HepG2 (cell line): ENCODE data around the gene DEFB112. TPM values are rescaled to one million over a fixed set of nuclear protein-coding genes. Genes with fewer than 3 reads are reported as not detected.

Experiments used
- FLYWCH1 ChIP-seq: sonication (generic); formaldehyde crosslinking; IDR thresholded peaks from 2 replicates; pipeline ENCODE4 v1.8.1; 2023; ENCODE audit warnings: mild to moderate bottlenecking, missing genetic modification reagents
- KDM2A ChIP-seq: sonication (generic); formaldehyde crosslinking; IDR thresholded peaks from 2 replicates; pipeline ENCODE4 v1.4.0; 2020; ENCODE audit warnings: low read depth, missing genetic modification reagents, borderline replicate concordance
- KLF6 ChIP-seq: IDR thresholded peaks from 2 replicates; pipeline ENCODE4 v1.8.0; 2016; ENCODE audit warnings: missing biosample characterization, missing genetic modification reagents
- PRPF4 ChIP-seq: fragments of 200-400 bp; formaldehyde crosslinking; IDR thresholded peaks from 2 replicates; pipeline ENCODE4 v1.6.1; 2016; ENCODE audit warnings: low read length, low read depth; ENCODE audit not compliant: poor library complexity, severe bottlenecking
- SIX4 ChIP-seq: sonication (generic); formaldehyde crosslinking; IDR thresholded peaks from 2 replicates; pipeline ENCODE4 v1.4.0; 2020; ENCODE audit warnings: missing genetic modification reagents
- U2AF1 ChIP-seq: fragments of 200-400 bp; formaldehyde crosslinking; optimal IDR thresholded peaks from 2 replicates; pipeline ENCODE3; 2017; ENCODE audit warnings: mild to moderate bottlenecking, low read depth, low read length
- YEATS2 ChIP-seq: sonication (generic); formaldehyde crosslinking; IDR thresholded peaks from 2 replicates; pipeline ENCODE4 v1.4.0; 2020; ENCODE audit warnings: missing genetic modification reagents, borderline replicate concordance
- ZNF232 ChIP-seq: sonication (generic); formaldehyde crosslinking; IDR thresholded peaks from 2 replicates; pipeline ENCODE4 v1.4.0; 2020; ENCODE audit warnings: missing genetic modification reagents, borderline replicate concordance
- ZNF460 ChIP-seq: sonication (generic); formaldehyde crosslinking; IDR thresholded peaks from 2 replicates; pipeline ENCODE4 v1.5.1; 2020; ENCODE audit warnings: missing genetic modification reagents, mild to moderate bottlenecking, borderline replicate concordance
- polyA plus RNA-seq, 8 experiments: library from polyadenylated mRNA; depleted of rRNA in 3 of 8; stranded (reverse) in 7 of 8; unstranded in 1 of 8; fragments of >200 nt; fragmentation: Illumina TruSeq in 4 of 8; extraction: Trizol in 4 of 8; gene quantifications; 2 replicates each; pipeline versions ENCODE4 v1.2.1 to v1.2.3, GENCODE V29; 2011 to 2016; ENCODE audit warnings: low read depth in 4 of 8, missing spikeins in 1 of 8, mixed read lengths in 1 of 8; ENCODE audit not compliant: insufficient read depth in 1 of 8
- total RNA-seq, 5 experiments: library from RNA; depleted of rRNA; stranded (reverse); fragments of >200 nt; fragmentation: Illumina TruSeq; extraction: Trizol; gene quantifications; 2 replicates each; pipeline ENCODE4 v1.2.3, GENCODE V29; 2016; ENCODE audit warnings: low read depth in 1 of 5
- TF ChIP-seq, protein P1 (sequence below): sonication (generic); formaldehyde crosslinking; IDR thresholded peaks from 2 replicates; pipeline ENCODE4 v1.5.1; 2020; ENCODE audit warnings: missing genetic modification reagents, mild to moderate bottlenecking, borderline replicate concordance
- TF ChIP-seq, protein P2 (sequence below): sonication (generic); formaldehyde crosslinking; IDR thresholded peaks from 2 replicates; pipeline ENCODE4 v1.8.1; 2022; ENCODE audit warnings: low read depth, mild to moderate bottlenecking, missing genetic modification reagents
- TF ChIP-seq, protein P3 (sequence below): sonication (generic); formaldehyde crosslinking; IDR thresholded peaks from 2 replicates; pipeline ENCODE4 v1.4.0; 2020; ENCODE audit warnings: missing genetic modification reagents, borderline replicate concordance
- TF ChIP-seq, protein P4 (sequence below): IDR thresholded peaks from 2 replicates; pipeline ENCODE4 v1.6.1; 2012; ENCODE audit warnings: low read length, improper control_type of control experiment
- TF ChIP-seq, protein P5 (sequence below): sonication (generic); formaldehyde crosslinking; IDR thresholded peaks from 2 replicates; pipeline ENCODE4 v1.4.0; 2020; ENCODE audit warnings: missing genetic modification reagents, low read depth, mild to moderate bottlenecking, borderline replicate concordance
- TF ChIP-seq, protein P6 (sequence below): sonication (generic); formaldehyde crosslinking; IDR thresholded peaks from 2 replicates; pipeline ENCODE4 v1.8.0; 2022; ENCODE audit warnings: low read depth, missing genetic modification reagents

Gene DEFB112
- total and polyA plus RNA-seq, 2 of the 13 experiments (the other 11 are each of a cell fraction or from before 2014, with no cell fraction given) = not detected

DNA sequence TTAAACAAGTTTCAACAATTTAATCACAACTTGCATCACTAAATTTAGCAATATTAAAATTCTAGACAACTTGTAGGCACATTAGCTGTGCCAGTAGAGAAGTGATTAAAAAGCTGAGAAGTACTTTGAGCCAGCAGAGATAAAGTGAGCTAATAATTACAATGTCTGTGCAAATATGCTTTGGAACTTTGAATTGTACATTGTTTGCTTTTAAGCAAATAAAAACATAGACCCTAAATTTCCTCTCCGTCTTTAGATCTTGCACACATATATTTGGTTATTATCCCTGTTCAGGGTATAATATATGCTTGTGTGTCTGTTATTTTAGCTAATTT lies 44.2 kb upstream of the DEFB112 start (continued):
- TF ChIP-seq ZNF232 (no peak), YEATS2 (CRISPR knock-in tag) (no peak), PRPF4 (no peak), KDM2A (no peak), KLF6 (CRISPR knock-in tag) (peak; percentile 66; the same call in 1 of the 2 replicates), U2AF1 (no peak), FLYWCH1 (CRISPR knock-in tag) (no peak), SIX4 (CRISPR knock-in tag) (0 out of 2 replicates have a peak, but pooled peaks have one; percentile 36), ZNF460 (no peak)
- TF ChIP-seq, protein P1, sequence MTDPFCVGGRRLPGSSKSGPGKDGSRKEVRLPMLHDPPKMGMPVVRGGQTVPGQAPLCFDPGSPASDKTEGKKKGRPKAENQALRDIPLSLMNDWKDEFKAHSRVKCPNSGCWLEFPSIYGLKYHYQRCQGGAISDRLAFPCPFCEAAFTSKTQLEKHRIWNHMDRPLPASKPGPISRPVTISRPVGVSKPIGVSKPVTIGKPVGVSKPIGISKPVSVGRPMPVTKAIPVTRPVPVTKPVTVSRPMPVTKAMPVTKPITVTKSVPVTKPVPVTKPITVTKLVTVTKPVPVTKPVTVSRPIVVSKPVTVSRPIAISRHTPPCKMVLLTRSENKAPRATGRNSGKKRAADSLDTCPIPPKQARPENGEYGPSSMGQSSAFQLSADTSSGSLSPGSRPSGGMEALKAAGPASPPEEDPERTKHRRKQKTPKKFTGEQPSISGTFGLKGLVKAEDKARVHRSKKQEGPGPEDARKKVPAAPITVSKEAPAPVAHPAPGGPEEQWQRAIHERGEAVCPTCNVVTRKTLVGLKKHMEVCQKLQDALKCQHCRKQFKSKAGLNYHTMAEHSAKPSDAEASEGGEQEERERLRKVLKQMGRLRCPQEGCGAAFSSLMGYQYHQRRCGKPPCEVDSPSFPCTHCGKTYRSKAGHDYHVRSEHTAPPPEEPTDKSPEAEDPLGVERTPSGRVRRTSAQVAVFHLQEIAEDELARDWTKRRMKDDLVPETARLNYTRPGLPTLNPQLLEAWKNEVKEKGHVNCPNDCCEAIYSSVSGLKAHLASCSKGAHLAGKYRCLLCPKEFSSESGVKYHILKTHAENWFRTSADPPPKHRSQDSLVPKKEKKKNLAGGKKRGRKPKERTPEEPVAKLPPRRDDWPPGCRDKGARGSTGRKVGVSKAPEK (CRISPR knock-in tag) = no peak
- TF ChIP-seq, protein P2, sequence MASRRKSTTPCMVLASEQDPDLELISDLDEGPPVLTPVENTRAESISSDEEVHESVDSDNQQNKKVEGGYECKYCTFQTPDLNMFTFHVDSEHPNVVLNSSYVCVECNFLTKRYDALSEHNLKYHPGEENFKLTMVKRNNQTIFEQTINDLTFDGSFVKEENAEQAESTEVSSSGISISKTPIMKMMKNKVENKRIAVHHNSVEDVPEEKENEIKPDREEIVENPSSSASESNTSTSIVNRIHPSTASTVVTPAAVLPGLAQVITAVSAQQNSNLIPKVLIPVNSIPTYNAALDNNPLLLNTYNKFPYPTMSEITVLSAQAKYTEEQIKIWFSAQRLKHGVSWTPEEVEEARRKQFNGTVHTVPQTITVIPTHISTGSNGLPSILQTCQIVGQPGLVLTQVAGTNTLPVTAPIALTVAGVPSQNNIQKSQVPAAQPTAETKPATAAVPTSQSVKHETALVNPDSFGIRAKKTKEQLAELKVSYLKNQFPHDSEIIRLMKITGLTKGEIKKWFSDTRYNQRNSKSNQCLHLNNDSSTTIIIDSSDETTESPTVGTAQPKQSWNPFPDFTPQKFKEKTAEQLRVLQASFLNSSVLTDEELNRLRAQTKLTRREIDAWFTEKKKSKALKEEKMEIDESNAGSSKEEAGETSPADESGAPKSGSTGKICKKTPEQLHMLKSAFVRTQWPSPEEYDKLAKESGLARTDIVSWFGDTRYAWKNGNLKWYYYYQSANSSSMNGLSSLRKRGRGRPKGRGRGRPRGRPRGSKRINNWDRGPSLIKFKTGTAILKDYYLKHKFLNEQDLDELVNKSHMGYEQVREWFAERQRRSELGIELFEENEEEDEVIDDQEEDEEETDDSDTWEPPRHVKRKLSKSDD = no peak
- TF ChIP-seq, protein P3, sequence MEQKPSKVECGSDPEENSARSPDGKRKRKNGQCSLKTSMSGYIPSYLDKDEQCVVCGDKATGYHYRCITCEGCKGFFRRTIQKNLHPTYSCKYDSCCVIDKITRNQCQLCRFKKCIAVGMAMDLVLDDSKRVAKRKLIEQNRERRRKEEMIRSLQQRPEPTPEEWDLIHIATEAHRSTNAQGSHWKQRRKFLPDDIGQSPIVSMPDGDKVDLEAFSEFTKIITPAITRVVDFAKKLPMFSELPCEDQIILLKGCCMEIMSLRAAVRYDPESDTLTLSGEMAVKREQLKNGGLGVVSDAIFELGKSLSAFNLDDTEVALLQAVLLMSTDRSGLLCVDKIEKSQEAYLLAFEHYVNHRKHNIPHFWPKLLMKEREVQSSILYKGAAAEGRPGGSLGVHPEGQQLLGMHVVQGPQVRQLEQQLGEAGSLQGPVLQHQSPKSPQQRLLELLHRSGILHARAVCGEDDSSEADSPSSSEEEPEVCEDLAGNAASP (CRISPR knock-in tag) = 0 out of 2 replicates have a peak, but pooled peaks have one; percentile 35
- TF ChIP-seq, protein P4, sequence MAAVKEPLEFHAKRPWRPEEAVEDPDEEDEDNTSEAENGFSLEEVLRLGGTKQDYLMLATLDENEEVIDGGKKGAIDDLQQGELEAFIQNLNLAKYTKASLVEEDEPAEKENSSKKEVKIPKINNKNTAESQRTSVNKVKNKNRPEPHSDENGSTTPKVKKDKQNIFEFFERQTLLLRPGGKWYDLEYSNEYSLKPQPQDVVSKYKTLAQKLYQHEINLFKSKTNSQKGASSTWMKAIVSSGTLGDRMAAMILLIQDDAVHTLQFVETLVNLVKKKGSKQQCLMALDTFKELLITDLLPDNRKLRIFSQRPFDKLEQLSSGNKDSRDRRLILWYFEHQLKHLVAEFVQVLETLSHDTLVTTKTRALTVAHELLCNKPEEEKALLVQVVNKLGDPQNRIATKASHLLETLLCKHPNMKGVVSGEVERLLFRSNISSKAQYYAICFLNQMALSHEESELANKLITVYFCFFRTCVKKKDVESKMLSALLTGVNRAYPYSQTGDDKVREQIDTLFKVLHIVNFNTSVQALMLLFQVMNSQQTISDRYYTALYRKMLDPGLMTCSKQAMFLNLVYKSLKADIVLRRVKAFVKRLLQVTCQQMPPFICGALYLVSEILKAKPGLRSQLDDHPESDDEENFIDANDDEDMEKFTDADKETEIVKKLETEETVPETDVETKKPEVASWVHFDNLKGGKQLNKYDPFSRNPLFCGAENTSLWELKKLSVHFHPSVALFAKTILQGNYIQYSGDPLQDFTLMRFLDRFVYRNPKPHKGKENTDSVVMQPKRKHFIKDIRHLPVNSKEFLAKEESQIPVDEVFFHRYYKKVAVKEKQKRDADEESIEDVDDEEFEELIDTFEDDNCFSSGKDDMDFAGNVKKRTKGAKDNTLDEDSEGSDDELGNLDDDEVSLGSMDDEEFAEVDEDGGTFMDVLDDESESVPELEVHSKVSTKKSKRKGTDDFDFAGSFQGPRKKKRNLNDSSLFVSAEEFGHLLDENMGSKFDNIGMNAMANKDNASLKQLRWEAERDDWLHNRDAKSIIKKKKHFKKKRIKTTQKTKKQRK = no peak
- TF ChIP-seq, protein P5, sequence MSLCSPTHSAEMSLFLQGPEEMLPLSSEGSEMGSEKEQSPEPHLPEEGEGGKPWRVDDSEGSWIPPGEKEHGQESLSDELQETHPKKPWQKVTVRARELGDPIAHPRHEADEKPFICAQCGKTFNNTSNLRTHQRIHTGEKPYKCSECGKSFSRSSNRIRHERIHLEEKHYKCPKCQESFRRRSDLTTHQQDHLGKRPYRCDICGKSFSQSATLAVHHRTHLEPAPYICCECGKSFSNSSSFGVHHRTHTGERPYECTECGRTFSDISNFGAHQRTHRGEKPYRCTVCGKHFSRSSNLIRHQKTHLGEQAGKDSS = no peak
- TF ChIP-seq, protein P6, sequence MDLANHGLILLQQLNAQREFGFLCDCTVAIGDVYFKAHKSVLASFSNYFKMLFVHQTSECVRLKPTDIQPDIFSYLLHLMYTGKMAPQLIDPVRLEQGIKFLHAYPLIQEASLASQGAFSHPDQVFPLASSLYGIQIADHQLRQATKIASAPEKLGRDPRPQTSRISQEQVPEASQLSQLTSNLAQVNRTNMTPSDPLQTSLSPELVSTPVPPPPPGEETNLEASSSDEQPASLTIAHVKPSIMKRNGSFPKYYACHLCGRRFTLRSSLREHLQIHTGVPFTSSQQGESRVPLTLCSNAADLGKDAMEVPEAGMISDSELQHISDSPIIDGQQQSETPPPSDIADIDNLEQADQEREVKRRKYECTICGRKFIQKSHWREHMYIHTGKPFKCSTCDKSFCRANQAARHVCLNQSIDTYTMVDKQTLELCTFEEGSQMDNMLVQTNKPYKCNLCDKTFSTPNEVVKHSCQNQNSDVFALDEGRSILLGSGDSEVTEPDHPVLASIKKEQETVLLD = no peak
